Tibial artery (tissue), 4 donors: ENCODE measurements around the gene ADAMTS7.
"Not testable (repeated sequence)": the region's sequence is repeated elsewhere in the genome, so short reads cannot be mapped to it uniquely, and the experiment has no call there.

Experiments
- DNase-seq, 2 donors: peaks; one replicate each; pipeline ENCODE4 v3.0.0-alpha.2; 2019
- H3K27ac ChIP-seq, 2 donors: fragments of 200-600 bp; sonication (generic) in 1 of 2; 1 replicate in 1 of 2; 2 replicates in 1 of 2; pipeline ENCODE4 v1.5.1; 2018 to 2019; ENCODE audit warnings: mild to moderate bottlenecking in 1 of 2
- H3K27me3 ChIP-seq, 2 donors: fragments of 200-600 bp; sonication (generic) in 1 of 2; one replicate each; pipeline versions ENCODE4 v1.5.1 to v1.6.0; 2016 to 2019
- H3K36me3 ChIP-seq, 3 donors: fragments of 200-600 bp; sonication (generic) in 2 of 3; one replicate each; pipeline ENCODE4 v1.5.1; 2016 to 2019; ENCODE audit warnings: mild to moderate bottlenecking in 2 of 3
- H3K4me1 ChIP-seq, 4 donors: fragments of 200-600 bp; sonication (generic) in 2 of 4; 1 replicate in 3 of 4; 2 replicates in 1 of 4; pipeline ENCODE4 v1.5.1; 2016 to 2019
- H3K4me3 ChIP-seq, 2 donors: fragments of 200-600 bp; sonication (generic) in 1 of 2; 1 replicate in 1 of 2; 2 replicates in 1 of 2; pipeline ENCODE4 v1.5.1; 2018 to 2019; ENCODE audit warnings: mild to moderate bottlenecking in 2 of 2
- H3K9me3 ChIP-seq, 3 donors: fragments of 200-600 bp; sonication (generic) in 1 of 3; one replicate each; pipeline ENCODE4 v1.5.1; 2016 to 2019
- CTCF ChIP-seq, 2 experiments: fragments of 200-600 bp in 1 of 2; fragments of 450-650 bp in 1 of 2; IDR thresholded peaks; one replicate each; pipeline ENCODE4 v1.5.1; 2017 to 2019; ENCODE audit warnings: antibody characterized with exemption in 2 of 2, mild to moderate bottlenecking in 1 of 2, moderate library complexity in 1 of 2
- intact Hi-C: fragments of 100-400 bp; cut with DNase I; formaldehyde crosslinking; loops from one replicate; pipeline ENCODE4 v1.15.0; 2023; ENCODE audit warnings: low total_unique reads

ADAMTS7 gene

DNA sequence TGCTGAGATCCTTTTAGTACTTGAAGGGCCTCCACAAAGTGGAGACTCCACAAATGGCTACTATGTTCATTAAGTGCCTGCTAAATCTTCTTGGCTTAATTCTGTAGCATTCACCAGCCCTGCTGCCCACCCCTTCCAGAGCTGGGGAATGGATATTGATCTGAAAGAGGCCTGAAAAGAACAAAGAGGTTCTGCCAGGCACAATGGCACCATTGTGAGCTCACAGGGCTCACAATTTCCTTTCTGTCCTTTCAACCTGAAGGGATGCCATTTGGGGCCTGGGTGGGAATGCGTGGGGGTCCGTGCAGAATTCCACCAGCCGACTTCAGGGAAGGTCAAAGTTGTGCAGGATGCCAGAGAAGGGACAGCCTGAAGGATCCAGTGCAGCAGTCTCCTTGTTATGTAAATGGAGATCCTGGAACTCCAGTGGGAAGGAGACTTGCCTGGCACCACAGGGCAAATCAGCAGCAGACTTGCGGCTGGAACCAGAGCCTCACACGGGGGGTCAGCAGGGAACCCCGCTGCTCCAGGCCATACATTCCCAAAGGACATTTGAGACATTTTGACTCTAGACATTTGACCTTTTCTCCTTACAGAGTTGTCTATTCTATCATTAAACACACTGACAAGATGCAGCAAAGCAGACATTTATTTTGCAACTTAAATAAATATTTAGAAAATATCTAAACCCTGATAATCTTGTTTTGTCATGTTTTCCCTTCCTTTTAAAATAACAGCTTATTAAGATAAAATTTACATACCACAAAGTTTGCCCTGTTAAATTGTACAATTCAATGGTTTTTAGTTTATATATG lies 39.9 kb upstream of the ADAMTS7 start:
- H3K27ac ChIP-seq = no peak overlapping the region
- H3K4me1 ChIP-seq = peaks cover 0 to 12% (median 2%) of the 10 kb centered on the region in 4 donors
- intact Hi-C loops = no loop called here
- DNase-seq = no peak
- H3K4me3 ChIP-seq = no peak overlapping the region
- TF ChIP-seq CTCF (IDR thresholded peaks at IDR 0.05) = no peak
- H3K27me3 ChIP-seq = no peaks in the 10 kb centered on the region
- H3K9me3 ChIP-seq = no peaks in the 10 kb centered on the region
- no peaks in the 10 kb centered on the region for H3K36me3 ChIP-seq

GRCh38 chr15:78850352-78850751 lies 39.1 kb upstream of the ADAMTS7 start:
- no peak for TF ChIP-seq CTCF (IDR thresholded peaks at IDR 0.05)
- H3K4me3 ChIP-seq = no peak overlapping the region
- no peak for DNase-seq
- no peaks in the 10 kb centered on the region for H3K9me3 ChIP-seq
- no peaks in the 10 kb centered on the region for H3K36me3 ChIP-seq
- no peaks in the 10 kb centered on the region for H3K27me3 ChIP-seq
- H3K27ac ChIP-seq = no peak overlapping the region
- H3K4me1 ChIP-seq = peaks cover 0 to 6% (median 0%) of the 10 kb centered on the region in 4 donors
- intact Hi-C loops = no loop called here

- H3K9me3 ChIP-seq, H3K36me3 ChIP-seq, H3K4me3 ChIP-seq, H3K27ac ChIP-seq, H3K27me3 ChIP-seq, DNase-seq, intact Hi-C loops, H3K4me1 ChIP-seq: not testable (repeated sequence)
These were observed 36.2 kb upstream of the ADAMTS7 start for GRCh38 chr15:78847387-78847906.

DNA sequence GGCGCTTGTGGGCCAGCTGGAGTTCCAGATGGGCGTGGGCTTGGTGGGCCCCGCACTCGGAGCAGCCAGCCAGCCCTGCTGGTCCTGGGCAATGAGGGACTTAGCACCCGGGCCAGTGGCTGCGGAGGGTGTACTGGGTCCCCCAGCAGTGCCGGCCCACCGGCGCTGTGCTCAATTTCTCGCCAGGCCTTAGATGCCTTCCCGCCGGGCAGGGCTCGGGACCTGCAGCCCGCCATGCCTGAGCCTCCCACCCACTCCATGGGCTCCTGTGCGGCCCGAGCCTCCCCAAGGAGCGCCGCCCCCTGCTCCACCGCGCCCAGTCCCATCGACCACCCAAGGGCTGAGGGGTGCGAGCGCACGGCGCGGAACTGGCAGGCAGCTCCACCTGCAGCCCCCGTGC lies 35.6 kb upstream of the ADAMTS7 start:
- DNase-seq, H3K27ac ChIP-seq, H3K9me3 ChIP-seq, H3K4me1 ChIP-seq, H3K4me3 ChIP-seq, H3K27me3 ChIP-seq, intact Hi-C loops, H3K36me3 ChIP-seq: not testable (repeated sequence)

- Histone ChIP-seq H3K4me3 (no peak overlapping the region), H3K9me3 (no peaks in the 10 kb centered on the region), H3K27ac (peak overlapping the region in 1 of 2 donors; percentile 52), H3K36me3 (no peaks in the 10 kb centered on the region), H3K27me3 (no peaks in the 10 kb centered on the region), H3K4me1 (peaks cover 0 to 37% (median 16%) of the 10 kb centered on the region in 4 donors)
- no peak for TF ChIP-seq CTCF (IDR thresholded peaks at IDR 0.05)
- no peak for DNase-seq
- intact Hi-C loops = no loop called here
These were observed 31.3 kb upstream of the ADAMTS7 start for GRCh38 chr15:78842519-78842918.

GRCh38 chr15:78841891-78842290 lies 30.6 kb upstream of the ADAMTS7 start:
- Histone ChIP-seq H3K4me3 (no peak overlapping the region), H3K36me3 (no peaks in the 10 kb centered on the region), H3K4me1 (peaks cover 0 to 37% (median 16%) of the 10 kb centered on the region in 4 donors), H3K9me3 (no peaks in the 10 kb centered on the region), H3K27ac (peak overlapping the region in 1 of 2 donors; percentile 52), H3K27me3 (no peaks in the 10 kb centered on the region)
- intact Hi-C loops = no loop called here
- no peak for TF ChIP-seq CTCF (IDR thresholded peaks at IDR 0.05)
- DNase-seq = no peak
